Fibroblast of lung (primary cell): Measurements from ENCODE around the gene RTP3. TPM values are rescaled to one million over a fixed set of nuclear protein-coding genes. Genes with fewer than 3 reads are reported as not detected.

Source experiments
- DNase-seq, 2 donors: peaks; one replicate each; pipeline versions ENCODE4 v3.0.0 to v3.0.0-alpha.2; 2010; ENCODE audit warnings: low read depth in 2 of 2
- H2AFZ ChIP-seq: 2 replicates; pipeline ENCODE4 v1.5.1; 2012; ENCODE audit warnings: low read length, control low read depth, inconsistent platforms
- H3K27ac ChIP-seq: 2 replicates; pipeline ENCODE4 v1.5.1; 2011; ENCODE audit warnings: low read length, control low read depth; ENCODE audit not compliant: insufficient read depth
- H3K27me3 ChIP-seq: 2 replicates; pipeline ENCODE4 v1.5.1; 2011; ENCODE audit warnings: mild to moderate bottlenecking, low read length; ENCODE audit not compliant: control insufficient read depth, insufficient read depth
- H3K36me3 ChIP-seq: 2 replicates; pipeline ENCODE4 v1.5.1; 2011; ENCODE audit warnings: low read length; ENCODE audit not compliant: control insufficient read depth, insufficient read depth
- H3K4me1 ChIP-seq: 2 replicates; pipeline ENCODE4 v1.5.1; 2011; ENCODE audit warnings: low read length; ENCODE audit not compliant: control insufficient read depth, insufficient read depth; ENCODE audit errors: extremely low read depth
- H3K4me2 ChIP-seq: 2 replicates; pipeline ENCODE4 v1.5.1; 2011; ENCODE audit warnings: low read length, control low read depth; ENCODE audit not compliant: insufficient read depth; ENCODE audit errors: extremely low read depth
- H3K4me3 ChIP-seq, 4 experiments: fragments of 200-600 bp in 1 of 4; sonication (generic) in 1 of 4; replicated peaks in 1 of 4; 2 replicates each; pipeline ENCODE4 v1.5.1; 2011 to 2016; ENCODE audit warnings: low read length in 4 of 4, low read depth in 3 of 4, mild to moderate bottlenecking in 3 of 4, control low read depth in 2 of 4, inconsistent platforms in 1 of 4, mixed read lengths in 1 of 4; ENCODE audit not compliant: insufficient read depth in 1 of 4; ENCODE audit errors: control extremely low read depth in 1 of 4
- H3K79me2 ChIP-seq: 2 replicates; pipeline ENCODE4 v1.5.1; 2012; ENCODE audit warnings: mild to moderate bottlenecking, low read length, inconsistent platforms; ENCODE audit not compliant: control insufficient read depth, insufficient read depth
- H3K9ac ChIP-seq: 2 replicates; pipeline ENCODE4 v1.5.1; 2011; ENCODE audit warnings: mild to moderate bottlenecking, low read length, control low read depth; ENCODE audit not compliant: insufficient read depth
- H3K9me3 ChIP-seq: 2 replicates; pipeline ENCODE4 v1.5.1; 2012; ENCODE audit warnings: low read depth, low read length; ENCODE audit not compliant: control insufficient read depth, insufficient read depth
- H4K20me1 ChIP-seq: 2 replicates; pipeline ENCODE4 v1.5.1; 2011; ENCODE audit warnings: low read length; ENCODE audit not compliant: control insufficient read depth, insufficient read depth; ENCODE audit errors: extremely low read depth
- CTCF ChIP-seq, 2 donors: IDR thresholded peaks in 1 of 2; conservative IDR thresholded peaks in 1 of 2; 1 replicate in 1 of 2; 2 replicates in 1 of 2; pipeline ENCODE4 v1.5.1; 2011 to 2012; ENCODE audit warnings: low read length in 2 of 2, control low read depth in 1 of 2, inconsistent platforms in 1 of 2, low read depth in 1 of 2, mild to moderate bottlenecking in 1 of 2
- EZH2 ChIP-seq: IDR thresholded peaks from 2 replicates; pipeline ENCODE4 v1.5.1; 2012; ENCODE audit warnings: low read length, control low read depth, mild to moderate bottlenecking; ENCODE audit errors: missing control alignments
- polyA plus RNA-seq, 2 donors: library from polyadenylated mRNA; depleted of rRNA in 1 of 2; stranded (reverse) in 1 of 2; unstranded in 1 of 2; fragments of >200 nt; gene quantifications; 2 replicates each; pipeline ENCODE4 v1.2.1, GENCODE V29; 2011 to 2012; ENCODE audit warnings: missing spikeins in 1 of 2
- total RNA-seq: library from RNA; depleted of rRNA; stranded (reverse); fragments of >200 nt; gene quantifications from 2 replicates; pipeline ENCODE4 v1.2.1, GENCODE V29; 2014

RTP3 gene
- total and polyA plus RNA-seq, 2 donors (not counting 1 experiment from before 2014, with no cell fraction given): not detected

- no peaks in the 10 kb centered on the region for H3K4me1 ChIP-seq
- H3K27ac ChIP-seq: no peak overlapping the region
- H2AFZ ChIP-seq: no peak overlapping the region
- H3K9me3 ChIP-seq: no peaks in the 10 kb centered on the region
- H3K79me2 ChIP-seq: no peaks in the 10 kb centered on the region
- no peaks in the 10 kb centered on the region for H3K36me3 ChIP-seq
- peak in 1 of 2 donors; percentile 10 for DNase-seq
- no peak overlapping the region for H3K4me2 ChIP-seq
- H3K27me3 ChIP-seq: peaks cover 22% of the 10 kb centered on the region
- H4K20me1 ChIP-seq: no peaks in the 10 kb centered on the region
- TF ChIP-seq CTCF (conservative IDR thresholded peaks at IDR 0.05 in 1 of 2, IDR thresholded peaks at IDR 0.05 in 1 of 2; ENCODE audit: low read depth in 1 of 2, low read length in 2 of 2) (no peak), EZH2 (no peak)
- no peak overlapping the region for H3K9ac ChIP-seq
- H3K4me3 ChIP-seq: no peak overlapping the region
Observed at GRCh38 chr3:46462111-46462510, 35.7 kb upstream of the RTP3 start.

- no peak overlapping the region for H2AFZ ChIP-seq
- H3K9me3 ChIP-seq: no peaks in the 10 kb centered on the region
- H3K9ac ChIP-seq: no peak overlapping the region
- no peak overlapping the region for H3K4me2 ChIP-seq
- H3K79me2 ChIP-seq: no peaks in the 10 kb centered on the region
- H3K4me1 ChIP-seq: no peaks in the 10 kb centered on the region
- TF ChIP-seq CTCF (conservative IDR thresholded peaks at IDR 0.05 in 1 of 2, IDR thresholded peaks at IDR 0.05 in 1 of 2; ENCODE audit: low read depth in 1 of 2, low read length in 2 of 2) (no peak), EZH2 (no peak)
- no peak for DNase-seq
- no peak overlapping the region for H3K27ac ChIP-seq
- no peaks in the 10 kb centered on the region for H3K36me3 ChIP-seq
- H3K4me3 ChIP-seq: no peak overlapping the region
- H3K27me3 ChIP-seq: peaks cover 22% of the 10 kb centered on the region
- H4K20me1 ChIP-seq: no peaks in the 10 kb centered on the region
Observed at GRCh38 chr3:46462511-46462910, 35.3 kb upstream of the RTP3 start.

GRCh38 chr3:46463120-46463867, 34.5 kb upstream of the RTP3 start:
- Histone ChIP-seq H3K9ac (no peak overlapping the region), H3K4me3 (no peak overlapping the region), H3K36me3 (no peaks in the 10 kb centered on the region), H2AFZ (no peak overlapping the region), H4K20me1 (no peaks in the 10 kb centered on the region), H3K27ac (no peak overlapping the region), H3K79me2 (no peaks in the 10 kb centered on the region), H3K27me3 (peaks cover 22% of the 10 kb centered on the region), H3K4me2 (no peak overlapping the region), H3K9me3 (no peaks in the 10 kb centered on the region), H3K4me1 (no peaks in the 10 kb centered on the region)
- DNase-seq: no peak
- TF ChIP-seq CTCF (conservative IDR thresholded peaks at IDR 0.05 in 1 of 2, IDR thresholded peaks at IDR 0.05 in 1 of 2; ENCODE audit: low read depth in 1 of 2, low read length in 2 of 2) (no peak), EZH2 (no peak)
